Measurements from ENCODE around the gene ANXA5.

- no peak for TF ChIP-seq CTCF (IDR thresholded peaks at IDR 0.05; ENCODE audit: borderline replicate concordance, extremely low read depth, low read length, poor library complexity, severe bottlenecking)
- no peak for TF ChIP-seq EZH2 (IDR thresholded peaks at IDR 0.05; ENCODE audit: borderline replicate concordance, low read depth, low read length, severe bottlenecking)
These were observed 45.2 kb downstream of the ANXA5 start for GRCh38 chr4:121651597-121651996.
